GM12865 (cell line): ENCODE data around the gene DOK3.

Source experiments
- DNase-seq: peaks from one replicate; pipeline ENCODE4 v3.0.0; 2010; ENCODE audit warnings: low read depth
- H3K4me3 ChIP-seq: 2 replicates; pipeline ENCODE4 v1.5.1; 2011; ENCODE audit warnings: mild to moderate bottlenecking, low read depth, low read length, control low read depth
- CTCF ChIP-seq: IDR thresholded peaks from 2 replicates; pipeline ENCODE4 v1.5.1; 2011; ENCODE audit warnings: low read length, control low read depth, low read depth, inconsistent platforms; ENCODE audit not compliant: insufficient read depth; ENCODE audit errors: missing control alignments

The DOK3 gene

GRCh38 chr5:177493795-177494345, 15.8 kb downstream of the DOK3 start:
- no peak for DNase-seq
- no peak overlapping the region for H3K4me3 ChIP-seq
- TF ChIP-seq CTCF, result no peak

- no peak for DNase-seq
- TF ChIP-seq CTCF, result no peak
- H3K4me3 ChIP-seq, result no peak overlapping the region
Observed at GRCh38 chr5:177492841-177493240, 16.8 kb downstream of the DOK3 start.

- no peak for TF ChIP-seq CTCF
- H3K4me3 ChIP-seq, result no peak overlapping the region
- no peak for DNase-seq
Observed at GRCh38 chr5:177491983-177492746, 17.5 kb downstream of the DOK3 start.

- peak; percentile 76 for DNase-seq
- peak; percentile 72 for TF ChIP-seq CTCF
Observed at GRCh38 chr5:177491429-177491945, 18.1 kb downstream of the DOK3 start.

GRCh38 chr5:177490992-177491391, 18.6 kb downstream of the DOK3 start:
- TF ChIP-seq CTCF, result no peak
- no peak overlapping the region for H3K4me3 ChIP-seq
- DNase-seq, result no peak

More at GRCh38 chr5:177491429-177491945, 18.1 kb downstream of the DOK3 start:
- no peak overlapping the region for H3K4me3 ChIP-seq

- no peak for TF ChIP-seq CTCF
- DNase-seq, result no peak
- H3K4me3 ChIP-seq, result no peak overlapping the region
Observed at GRCh38 chr5:177490311-177490991, 19.2 kb downstream of the DOK3 start.
